Left ventricle myocardium superior (tissue), 1 donor: ENCODE data around the gene HASPIN. TPM values are rescaled to one million over a fixed set of nuclear protein-coding genes. Genes with fewer than 3 reads are reported as not detected.
"Not testable (repeated sequence)": the region's sequence is repeated elsewhere in the genome, so short reads cannot be mapped to it uniquely, and the experiment has no call there.

Source experiments
- ATAC-seq: fragments of 200-7000 bp; cut with Tn5 transposase; one replicate; pipeline ENCODE4 v1.9.1; 2020; ENCODE audit warnings: mild to moderate bottlenecking, moderate library complexity
- DNase-seq: peaks from one replicate; pipeline ENCODE4 v3.0.0-alpha.2; 2020
- intact Hi-C: fragments of 100-400 bp; cut with micrococcal nuclease; formaldehyde crosslinking; loops from one replicate; pipeline ENCODE4 v1.11.0; 2022
- total RNA-seq: library from RNA; stranded (reverse); fragmentation: NEBNext Ultra II Directional; extraction: Animal tissue kit (Norgen Biotek cat#: 25700); gene quantifications from one replicate; pipeline ENCODE4 v1.2.1, GENCODE V29; 2021
- donor health status: DM: no; HTN: yes; CAD: no; lungs with severe emphysema.

Gene HASPIN
- total RNA-seq, 1 donor from 2014 or later, result 0.45 TPM

DNA sequence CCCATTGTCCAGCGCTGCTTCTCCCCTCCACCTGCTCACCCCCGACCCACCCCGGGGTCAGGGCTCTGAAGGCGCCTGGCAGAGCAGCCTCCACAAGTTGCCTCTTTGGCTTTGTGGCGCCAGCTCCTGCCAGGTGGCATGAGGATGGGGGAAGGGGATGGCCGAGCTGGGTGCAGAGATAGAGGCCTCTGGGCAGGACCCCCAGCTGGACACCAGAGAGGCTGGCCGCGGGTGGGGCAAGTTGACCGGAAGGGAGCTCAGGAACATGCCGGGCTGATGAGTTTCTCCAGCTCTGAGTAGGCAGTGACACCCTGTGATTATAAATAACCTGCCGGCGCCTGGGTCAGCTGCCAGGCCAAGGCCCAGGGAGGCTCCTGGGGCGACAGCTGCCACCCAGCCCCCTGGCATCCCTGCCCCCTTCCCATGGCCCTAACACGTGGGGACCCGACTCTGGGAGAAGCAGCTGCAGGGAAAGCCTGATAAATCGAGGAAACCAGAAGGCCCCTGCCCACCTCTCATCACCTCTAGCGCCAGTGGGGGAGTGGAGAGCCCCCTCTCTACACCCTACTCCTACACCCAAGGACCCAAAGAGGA, 28.5 kb upstream of the HASPIN start:
- ATAC-seq, result peak; percentile 90

DNA sequence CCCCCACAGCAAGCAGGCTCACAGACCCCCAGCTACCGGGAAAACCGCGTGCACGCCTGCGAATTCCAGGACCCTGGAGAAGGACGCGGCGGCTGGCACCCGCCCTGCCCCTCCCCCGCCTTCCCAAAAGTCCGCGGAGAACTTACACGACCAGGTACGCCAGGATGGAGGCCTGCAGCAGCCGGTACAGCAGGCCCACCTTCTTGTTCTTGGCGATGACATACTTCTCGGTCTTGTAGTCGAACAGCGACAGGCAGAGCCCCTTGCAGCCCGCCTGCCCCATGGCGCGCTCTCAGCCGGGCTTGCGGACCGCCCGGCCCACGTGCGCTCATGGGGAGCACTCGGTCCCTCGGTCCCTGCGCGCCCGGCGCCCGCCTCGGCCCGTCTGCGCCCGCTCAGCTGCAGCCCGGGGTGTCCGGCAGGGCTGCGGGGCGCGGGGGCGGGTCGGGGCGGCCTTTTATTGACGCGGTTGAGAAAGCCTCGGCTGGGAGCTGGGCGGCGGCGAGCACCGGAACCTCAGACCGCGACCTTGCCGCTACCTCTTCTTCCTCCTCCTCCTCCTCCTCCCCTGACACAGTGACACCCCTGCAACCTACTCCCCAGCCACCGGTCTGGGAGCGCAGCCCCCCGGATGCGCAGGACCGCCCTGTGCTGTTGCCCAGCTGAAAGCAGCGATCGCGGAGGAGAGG, 27.8 kb upstream of the HASPIN start, which contains the start of gene P2RX5:
TSS of gene P2RX5 (minus strand) at position 433 of the 689 bp plus-strand sequence. CDS start at position 283, 150 bp downstream.
- peak; percentile 45 for DNase-seq
- ATAC-seq, result peak; percentile 61
- intact Hi-C loops, result no loop called here

More for the DNA sequence above, 28.5 kb upstream of the HASPIN start:
- intact Hi-C loops, result no loop called here
- DNase-seq, result peak; percentile 72

DNA sequence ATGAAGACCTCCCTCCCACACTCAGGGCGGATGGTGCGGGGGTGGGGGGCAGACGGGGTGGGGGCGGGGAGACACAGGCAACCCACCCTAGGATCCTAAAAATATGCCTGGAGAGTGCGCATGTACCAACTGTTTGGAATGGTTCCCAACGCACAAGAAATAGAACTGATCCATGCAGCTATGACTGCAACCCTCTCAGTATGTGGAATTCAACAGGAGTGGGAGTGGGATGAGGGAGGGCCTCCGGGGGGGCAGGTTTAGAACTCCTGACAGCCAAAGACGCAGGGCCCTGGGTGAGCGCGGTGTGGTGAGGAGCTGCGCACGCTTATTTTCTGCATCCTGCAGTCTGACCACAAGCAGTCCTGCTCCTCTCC, 26.6 kb upstream of the HASPIN start:
- ATAC-seq (peak; percentile 40), DNase-seq (no peak)

DNA sequence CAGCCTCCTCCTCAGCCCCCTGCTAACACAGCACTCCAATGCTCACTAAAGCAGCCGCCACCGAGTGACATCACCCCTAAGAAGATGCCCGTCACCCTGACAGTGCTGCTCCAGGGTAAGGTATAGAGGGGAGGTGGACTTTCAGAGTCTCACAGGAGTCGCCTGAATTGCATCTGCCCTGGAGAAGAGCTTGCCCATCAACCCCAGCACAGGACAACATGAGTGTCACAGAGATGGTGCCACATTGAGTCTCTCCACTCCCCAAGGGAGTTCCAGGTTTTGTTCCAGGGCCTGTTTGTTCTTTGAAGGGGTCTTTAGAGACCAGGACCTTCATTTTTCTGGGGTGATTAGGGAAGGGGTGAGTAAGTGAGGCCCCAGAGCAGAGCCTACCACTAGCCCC, 25.6 kb upstream of the HASPIN start:
- intact Hi-C loops, result no loop called here
- no peak for DNase-seq
- ATAC-seq, result no peak

More for the DNA sequence above, 26.6 kb upstream of the HASPIN start:
- intact Hi-C loops, result no loop called here

DNA sequence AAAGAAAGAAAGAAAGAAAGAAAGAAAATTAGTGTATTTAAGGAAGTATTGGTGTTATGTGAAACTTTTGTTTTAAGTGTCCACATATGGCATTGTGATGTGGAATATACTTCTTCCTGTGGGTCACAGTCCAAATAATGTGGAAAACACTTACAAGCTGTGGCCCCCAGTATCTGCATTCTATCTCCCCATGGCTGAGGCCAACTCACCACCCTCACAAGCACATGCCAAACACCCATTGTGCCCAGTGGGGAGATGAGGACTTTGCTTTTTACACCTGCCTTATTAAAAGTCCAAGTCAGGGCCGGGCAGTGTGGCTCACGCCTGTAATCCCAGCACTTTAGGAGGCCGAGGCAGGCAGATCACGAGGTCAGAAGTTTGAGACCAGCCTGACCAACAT, 23.8 kb upstream of the HASPIN start:
- intact Hi-C loops, result no loop called here
- DNase-seq (no peak), ATAC-seq (no peak)

DNA sequence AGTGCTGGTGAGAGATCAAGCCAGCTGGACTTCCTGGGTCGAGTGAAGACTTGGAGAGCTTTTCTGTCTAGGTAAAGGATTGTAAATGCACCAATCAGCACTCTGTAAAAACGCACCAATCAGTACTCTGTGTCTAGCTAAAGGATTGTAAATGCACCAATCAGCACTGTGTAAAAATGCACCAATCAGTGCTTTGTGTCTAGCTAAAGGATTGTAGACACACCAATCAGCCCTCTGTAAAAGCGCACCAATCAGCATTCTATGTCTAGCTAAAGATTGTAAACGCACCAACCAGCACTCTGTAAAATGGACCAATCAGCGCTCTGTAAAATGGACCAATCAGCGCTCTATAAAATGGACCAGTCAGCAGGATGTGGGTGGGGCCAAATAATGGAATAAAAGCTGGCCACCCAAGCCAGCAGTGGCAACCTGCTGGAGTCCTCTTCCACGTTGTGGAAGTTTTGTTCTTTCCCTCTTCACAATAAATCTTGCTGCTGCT, 21.6 kb upstream of the HASPIN start:
- intact Hi-C loops, DNase-seq, ATAC-seq: not testable (repeated sequence)

DNA sequence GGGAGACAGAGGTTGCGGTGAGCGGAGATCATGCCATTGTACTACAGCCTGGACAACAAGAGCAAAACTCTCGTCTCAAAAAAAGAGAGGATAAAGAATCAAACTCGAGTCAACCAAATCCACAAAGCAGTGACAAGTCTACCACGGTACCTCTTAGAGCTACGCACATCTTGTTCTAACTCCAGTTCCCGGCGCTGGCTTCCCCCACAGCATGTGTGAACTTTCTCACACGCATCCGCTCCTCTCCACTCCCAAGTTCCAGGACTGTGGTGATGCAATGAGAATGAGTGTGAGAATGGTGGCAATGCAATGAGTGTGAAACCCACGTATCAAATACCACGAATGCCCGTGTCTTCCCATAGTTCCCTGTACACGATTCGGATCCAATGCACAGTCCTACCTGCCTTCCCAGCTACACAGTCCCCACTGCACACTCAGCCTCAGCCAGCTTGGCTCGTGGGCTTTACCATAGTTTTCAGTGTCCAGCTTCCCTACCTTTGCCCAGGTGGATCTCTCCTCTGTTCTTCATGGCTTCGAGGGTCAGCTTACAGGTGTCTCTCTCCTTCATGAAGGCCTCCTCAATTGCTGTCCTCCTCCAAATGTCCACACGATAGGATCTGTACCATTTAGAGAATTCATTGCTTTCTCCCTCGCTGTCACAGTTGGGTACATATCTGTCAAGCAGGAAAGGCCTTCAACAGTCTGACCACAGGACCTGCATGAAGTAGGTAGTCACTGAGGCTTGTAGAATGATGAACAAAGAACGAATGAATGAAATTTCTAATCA, 18.6 kb upstream of the HASPIN start:
- no peak for DNase-seq
- ATAC-seq, result no peak
- intact Hi-C loops, result no loop called here

DNA sequence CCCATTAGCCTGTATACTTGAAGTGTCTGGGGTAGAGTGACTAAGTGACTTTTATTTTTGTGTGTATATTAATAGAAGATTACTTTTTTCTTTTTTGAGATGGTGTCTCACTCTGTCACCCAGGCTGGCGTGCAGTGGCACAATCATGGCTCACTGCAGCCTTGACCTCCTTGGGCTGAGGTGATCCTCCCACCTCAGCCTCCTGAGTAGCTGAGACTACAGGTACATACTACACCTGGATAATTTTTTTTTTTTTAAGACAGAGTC, 18.1 kb upstream of the HASPIN start:
- DNase-seq, intact Hi-C loops, ATAC-seq: not testable (repeated sequence)

DNA sequence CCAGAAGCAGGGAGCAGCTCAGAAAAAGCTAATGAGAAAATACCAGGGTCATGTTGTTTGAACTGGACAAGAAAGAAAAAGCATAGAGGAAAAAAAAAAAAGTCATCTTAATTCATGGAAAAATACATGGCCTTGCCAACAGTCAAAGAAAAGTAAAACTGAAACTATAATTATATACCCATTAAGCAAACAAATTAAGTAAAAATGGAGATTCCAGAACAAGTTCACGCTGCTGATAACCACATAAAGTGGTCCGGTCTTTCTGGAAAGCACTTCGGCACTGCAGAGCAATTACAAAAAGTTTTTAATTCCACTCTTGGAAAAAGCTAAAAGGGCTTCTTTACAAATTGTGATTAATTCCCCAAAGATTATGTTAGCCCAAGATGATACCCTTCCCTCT, 15.3 kb upstream of the HASPIN start:
- ATAC-seq (no peak), DNase-seq (no peak)
- intact Hi-C loops, result no loop called here

DNA sequence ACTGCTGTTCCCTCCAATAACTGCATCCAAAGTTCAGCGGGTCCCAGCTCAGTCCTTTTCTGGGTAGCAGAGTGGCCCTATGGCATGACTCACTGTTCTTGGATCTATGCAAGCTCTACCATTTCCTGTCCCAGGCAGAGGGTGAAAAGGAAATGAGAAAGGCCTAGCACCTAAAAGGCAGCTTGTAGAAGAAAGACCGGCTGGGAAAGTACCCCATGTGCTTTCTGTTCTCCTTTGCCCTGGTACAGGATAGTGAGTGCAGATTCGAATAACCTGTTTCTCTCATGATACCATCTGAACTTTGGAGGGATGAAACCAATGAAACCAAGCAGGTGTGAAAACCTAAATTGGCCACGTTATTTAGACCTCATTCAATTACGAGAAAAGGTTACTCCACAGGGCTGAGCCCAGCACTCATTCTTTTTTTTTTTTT, 12.7 kb upstream of the HASPIN start:
- DNase-seq (no peak), ATAC-seq (no peak)
- intact Hi-C loops, result no loop called here

DNA sequence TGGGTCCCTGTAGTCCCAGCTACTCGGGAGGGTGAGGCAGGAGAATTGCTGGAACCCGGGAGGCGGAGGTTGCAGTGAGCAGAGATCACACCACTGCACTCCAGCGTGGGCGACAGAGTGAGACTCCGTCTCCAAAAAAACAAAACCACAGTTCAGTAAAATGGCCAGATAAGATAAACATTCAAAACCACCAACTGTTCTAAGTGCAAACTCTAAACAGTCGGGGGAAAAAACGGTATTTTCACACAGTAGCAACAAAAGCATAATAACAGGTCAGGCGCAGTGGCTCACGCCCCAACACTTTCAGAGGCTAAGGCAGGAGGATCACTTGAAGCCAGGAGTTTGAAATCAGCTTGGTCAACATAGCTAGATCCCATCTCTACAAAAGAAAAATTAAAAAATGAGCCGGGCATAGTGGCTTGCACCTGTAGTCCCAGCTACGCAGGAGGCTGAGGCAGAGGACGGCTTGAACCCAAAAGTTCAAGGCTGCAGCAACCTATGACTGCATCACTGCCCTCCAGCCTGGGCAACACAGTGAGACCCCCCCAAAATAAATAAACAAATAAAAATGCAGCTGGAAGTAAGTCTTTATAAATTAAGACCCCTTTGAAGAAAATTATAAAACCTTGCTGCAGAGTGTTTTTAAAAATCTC, 10.8 kb upstream of the HASPIN start:
- intact Hi-C loops, result no loop called here
- ATAC-seq (no peak), DNase-seq (no peak)

DNA sequence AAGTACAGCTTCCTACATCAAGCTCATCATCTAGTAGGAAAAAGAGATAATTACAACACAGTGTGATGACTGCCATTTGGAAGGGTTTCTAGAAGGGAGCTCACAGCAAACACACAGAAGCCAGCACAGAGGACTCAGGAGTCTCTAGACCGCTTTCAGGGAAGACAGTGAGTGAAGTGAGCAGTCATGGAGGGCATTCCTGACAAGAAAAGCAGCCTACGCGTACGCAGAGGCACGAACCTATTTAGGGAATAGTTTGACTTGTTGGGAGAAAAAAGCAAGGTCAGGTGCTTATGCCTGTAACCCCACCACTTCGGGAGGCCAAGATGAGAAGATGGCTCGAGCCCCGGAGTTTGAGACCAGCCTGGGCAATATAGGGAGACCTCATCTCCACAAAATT, 8.4 kb upstream of the HASPIN start:
- DNase-seq, result no peak
- intact Hi-C loops, result no loop called here
- no peak for ATAC-seq

DNA sequence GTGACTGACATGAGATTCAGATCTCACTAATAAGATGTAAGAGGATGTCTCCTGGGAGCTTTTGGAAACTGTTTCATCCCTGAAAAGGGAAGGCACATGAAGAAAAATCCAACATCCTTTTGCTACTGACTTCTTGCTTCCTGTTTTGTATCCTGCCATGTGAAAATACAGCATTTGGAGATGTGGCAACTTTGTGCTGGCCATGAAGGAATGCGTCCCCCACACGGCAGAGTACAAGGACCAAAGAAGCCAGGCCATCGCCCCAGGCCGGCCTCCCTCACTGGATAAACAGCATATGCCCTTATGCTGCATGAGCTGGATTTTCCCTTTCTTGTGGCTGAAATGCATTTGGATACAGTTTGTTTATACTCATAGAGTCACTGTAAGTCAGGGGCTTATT, 5.5 kb upstream of the HASPIN start:
- DNase-seq (no peak), ATAC-seq (no peak)
- intact Hi-C loops, result no loop called here

DNA sequence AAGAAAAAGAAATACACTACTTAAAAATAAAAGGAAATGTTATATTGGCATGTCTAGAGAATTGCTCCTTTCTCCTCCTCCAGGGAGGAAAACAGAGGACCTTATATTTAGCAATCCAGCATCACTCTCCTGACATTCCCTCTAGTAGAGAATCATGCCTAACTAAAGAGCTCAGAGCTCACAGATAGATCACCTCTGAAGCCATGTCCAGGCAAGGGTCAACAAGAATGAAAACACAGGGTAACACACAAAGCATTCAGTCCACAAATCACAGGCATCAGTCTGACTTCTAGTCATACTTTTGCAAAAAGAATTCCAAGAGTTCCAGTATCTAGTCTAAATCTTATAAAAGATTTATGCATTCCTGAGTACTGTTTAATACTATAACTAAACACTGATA, 4.4 kb upstream of the HASPIN start:
- no peak for ATAC-seq

DNA sequence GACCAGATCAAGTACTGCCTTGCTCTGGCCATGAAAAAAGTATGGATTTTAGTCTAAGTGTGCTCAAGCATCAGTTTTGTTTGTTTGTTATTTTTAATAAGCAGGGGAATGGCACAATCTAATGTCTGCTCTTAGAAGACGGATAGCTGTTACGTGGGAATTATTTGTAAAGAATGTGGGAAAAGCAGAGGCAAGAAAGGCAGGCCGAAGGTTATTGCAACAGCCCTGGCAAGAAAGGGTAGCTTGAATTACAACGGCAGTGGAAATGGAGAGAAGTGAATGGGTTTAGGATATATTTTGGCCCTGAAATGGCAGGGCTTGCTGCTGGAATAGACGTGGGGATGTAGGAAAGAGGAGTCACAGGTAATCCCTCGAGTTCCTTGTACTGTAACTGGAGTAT, 987 bp upstream of the HASPIN start:
- intact Hi-C loops, result no loop called here
- ATAC-seq, result no peak

More for the DNA sequence above, 4.4 kb upstream of the HASPIN start:
- intact Hi-C loops, result no loop called here
- no peak for DNase-seq

DNA sequence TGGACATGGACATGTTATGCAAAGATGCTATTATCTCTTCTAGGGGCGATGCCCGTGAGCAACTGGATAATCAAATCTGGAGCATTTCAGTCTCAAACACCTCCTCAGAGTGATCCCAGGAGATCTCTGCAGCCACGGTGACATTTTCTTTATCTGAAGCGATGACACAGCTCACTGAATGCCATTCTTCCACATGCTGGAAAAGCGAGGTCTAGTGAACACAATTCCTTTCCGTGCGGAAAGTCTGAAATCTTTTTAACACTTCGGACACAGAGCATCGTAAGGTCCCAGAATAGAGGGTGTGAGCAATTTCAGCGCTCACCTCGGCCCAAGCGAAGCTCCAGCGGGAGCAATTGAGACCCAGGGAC, 531 bp upstream of the HASPIN start:
- ATAC-seq (no peak), DNase-seq (no peak)
- intact Hi-C loops, result no loop called here

More for the DNA sequence above, 987 bp upstream of the HASPIN start:
- DNase-seq, result no peak

DNA sequence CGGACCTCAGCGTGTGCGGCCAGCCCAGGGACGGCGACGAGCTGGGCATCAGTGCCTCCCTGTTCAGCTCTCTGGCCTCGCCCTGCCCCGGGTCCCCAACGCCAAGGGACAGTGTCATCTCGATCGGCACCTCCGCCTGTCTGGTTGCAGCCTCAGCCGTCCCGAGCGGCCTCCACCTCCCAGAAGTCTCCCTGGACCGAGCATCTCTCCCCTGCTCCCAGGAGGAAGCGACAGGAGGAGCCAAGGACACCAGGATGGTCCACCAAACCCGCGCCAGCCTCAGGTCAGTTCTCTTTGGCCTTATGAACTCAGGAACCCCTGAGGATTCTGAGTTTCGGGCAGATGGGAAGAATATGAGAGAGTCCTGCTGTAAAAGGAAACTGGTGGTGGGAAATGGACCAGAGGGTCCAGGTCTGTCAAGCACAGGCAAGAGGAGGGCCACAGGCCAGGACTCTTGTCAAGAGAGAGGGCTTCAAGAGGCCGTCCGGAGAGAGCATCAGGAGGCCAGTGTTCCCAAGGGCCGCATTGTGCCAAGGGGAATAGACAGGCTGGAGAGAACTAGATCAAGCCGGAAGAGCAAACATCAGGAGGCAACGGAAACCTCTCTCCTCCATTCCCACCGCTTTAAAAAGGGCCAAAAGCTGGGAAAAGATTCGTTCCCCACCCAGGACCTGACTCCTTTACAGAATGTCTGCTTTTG, 825 bp downstream of the HASPIN start:
- DNase-seq, result no peak
- no peak for ATAC-seq
- intact Hi-C loops, result no loop called here

DNA sequence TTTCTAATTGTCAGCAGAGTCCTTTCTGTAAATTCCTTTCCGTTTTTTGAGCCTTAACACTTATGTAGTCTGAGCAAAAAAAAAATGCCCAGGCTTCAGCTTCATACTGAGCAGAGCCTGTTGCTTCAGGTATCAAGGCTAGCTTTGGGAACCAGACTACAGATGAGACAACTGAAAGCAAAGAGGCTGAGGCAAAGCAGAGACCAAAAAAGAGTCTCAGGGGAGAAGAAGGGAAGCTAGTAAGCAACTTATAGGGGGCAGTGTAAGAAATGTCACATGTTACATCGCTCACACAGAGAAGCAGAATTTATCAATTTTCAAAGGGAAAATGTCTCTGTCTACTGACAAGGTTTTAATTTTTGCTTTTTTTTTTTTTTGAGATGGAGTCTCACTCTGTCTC, 3.3 kb downstream of the HASPIN start:
- DNase-seq (no peak), ATAC-seq (no peak)
- intact Hi-C loops, result no loop called here

DNA sequence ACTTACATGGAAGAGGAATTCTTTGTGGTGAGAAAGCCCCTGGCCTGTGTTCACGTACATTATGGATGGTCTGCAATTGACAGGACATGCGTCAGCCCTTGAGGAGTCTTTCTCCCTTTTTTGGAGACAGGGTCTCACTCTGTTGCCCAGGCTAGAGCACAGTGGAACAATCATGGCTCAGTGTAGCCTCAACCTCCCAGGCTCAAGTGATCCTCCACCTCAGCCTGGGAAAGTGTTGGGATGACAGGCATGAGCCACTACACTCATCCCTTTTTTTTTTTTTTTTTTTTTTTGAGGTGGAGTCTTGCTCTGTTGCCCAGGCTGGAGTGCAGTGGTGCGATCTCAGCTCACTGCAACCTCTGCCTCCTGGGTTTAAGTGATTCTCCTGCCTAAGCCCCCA, 4.4 kb downstream of the HASPIN start:
- intact Hi-C loops, DNase-seq, ATAC-seq: not testable (repeated sequence)
